ENCODE data around the gene UBXN2A.

The UBXN2A gene

GRCh38 chr2:24007693-24008092 lies 67.4 kb downstream of the UBXN2A start:
- H3K9me3 ChIP-seq = no peaks in the 10 kb centered on the region
- H3K4me1 ChIP-seq (ENCODE audit: control insufficient read depth in 1 of 2, insufficient read depth in 1 of 2, low read depth in 1 of 2, low read length in 1 of 2) = peaks cover 5 to 11% of the 10 kb centered on the region in 2 experiments
- no peaks in the 10 kb centered on the region for H3K36me3 ChIP-seq
- no peak overlapping the region for H3K4me3 ChIP-seq (ENCODE audit: low read depth in 1 of 2, low read length in 1 of 2)
- peaks cover 58% of the 10 kb centered on the region for H3K27me3 ChIP-seq
- no peak overlapping the region for H3K27ac ChIP-seq
- TF ChIP-seq, protein P1, sequence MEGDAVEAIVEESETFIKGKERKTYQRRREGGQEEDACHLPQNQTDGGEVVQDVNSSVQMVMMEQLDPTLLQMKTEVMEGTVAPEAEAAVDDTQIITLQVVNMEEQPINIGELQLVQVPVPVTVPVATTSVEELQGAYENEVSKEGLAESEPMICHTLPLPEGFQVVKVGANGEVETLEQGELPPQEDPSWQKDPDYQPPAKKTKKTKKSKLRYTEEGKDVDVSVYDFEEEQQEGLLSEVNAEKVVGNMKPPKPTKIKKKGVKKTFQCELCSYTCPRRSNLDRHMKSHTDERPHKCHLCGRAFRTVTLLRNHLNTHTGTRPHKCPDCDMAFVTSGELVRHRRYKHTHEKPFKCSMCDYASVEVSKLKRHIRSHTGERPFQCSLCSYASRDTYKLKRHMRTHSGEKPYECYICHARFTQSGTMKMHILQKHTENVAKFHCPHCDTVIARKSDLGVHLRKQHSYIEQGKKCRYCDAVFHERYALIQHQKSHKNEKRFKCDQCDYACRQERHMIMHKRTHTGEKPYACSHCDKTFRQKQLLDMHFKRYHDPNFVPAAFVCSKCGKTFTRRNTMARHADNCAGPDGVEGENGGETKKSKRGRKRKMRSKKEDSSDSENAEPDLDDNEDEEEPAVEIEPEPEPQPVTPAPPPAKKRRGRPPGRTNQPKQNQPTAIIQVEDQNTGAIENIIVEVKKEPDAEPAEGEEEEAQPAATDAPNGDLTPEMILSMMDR (IDR thresholded peaks at IDR 0.05) = no peak

GRCh38 chr2:24008672-24009366 lies 68.6 kb downstream of the UBXN2A start:
- TF ChIP-seq, protein P1 (IDR thresholded peaks at IDR 0.05) = no peak
- H3K9me3 ChIP-seq = no peaks in the 10 kb centered on the region
- H3K4me1 ChIP-seq (ENCODE audit: control insufficient read depth in 1 of 2, insufficient read depth in 1 of 2, low read depth in 1 of 2, low read length in 1 of 2) = peaks cover 5 to 11% of the 10 kb centered on the region in 2 experiments
- no peak overlapping the region for H3K27ac ChIP-seq
- H3K4me3 ChIP-seq (ENCODE audit: low read depth in 1 of 2, low read length in 1 of 2) = no peak overlapping the region
- no peaks in the 10 kb centered on the region for H3K36me3 ChIP-seq
- H3K27me3 ChIP-seq = peaks cover 66% of the 10 kb centered on the region

- Histone ChIP-seq H3K27ac (no peak overlapping the region), H3K36me3 (no peaks in the 10 kb centered on the region), H3K27me3 (peaks cover 66% of the 10 kb centered on the region), H3K4me3 (ENCODE audit: low read depth in 1 of 2, low read length in 1 of 2) (no peak overlapping the region), H3K9me3 (no peaks in the 10 kb centered on the region), H3K4me1 (ENCODE audit: control insufficient read depth in 1 of 2, insufficient read depth in 1 of 2, low read depth in 1 of 2, low read length in 1 of 2) (peaks cover 5 to 11% of the 10 kb centered on the region in 2 experiments)
- TF ChIP-seq, protein P1 (IDR thresholded peaks at IDR 0.05) = no peak
These were observed 69.1 kb downstream of the UBXN2A start for GRCh38 chr2:24009367-24009679.

DNA sequence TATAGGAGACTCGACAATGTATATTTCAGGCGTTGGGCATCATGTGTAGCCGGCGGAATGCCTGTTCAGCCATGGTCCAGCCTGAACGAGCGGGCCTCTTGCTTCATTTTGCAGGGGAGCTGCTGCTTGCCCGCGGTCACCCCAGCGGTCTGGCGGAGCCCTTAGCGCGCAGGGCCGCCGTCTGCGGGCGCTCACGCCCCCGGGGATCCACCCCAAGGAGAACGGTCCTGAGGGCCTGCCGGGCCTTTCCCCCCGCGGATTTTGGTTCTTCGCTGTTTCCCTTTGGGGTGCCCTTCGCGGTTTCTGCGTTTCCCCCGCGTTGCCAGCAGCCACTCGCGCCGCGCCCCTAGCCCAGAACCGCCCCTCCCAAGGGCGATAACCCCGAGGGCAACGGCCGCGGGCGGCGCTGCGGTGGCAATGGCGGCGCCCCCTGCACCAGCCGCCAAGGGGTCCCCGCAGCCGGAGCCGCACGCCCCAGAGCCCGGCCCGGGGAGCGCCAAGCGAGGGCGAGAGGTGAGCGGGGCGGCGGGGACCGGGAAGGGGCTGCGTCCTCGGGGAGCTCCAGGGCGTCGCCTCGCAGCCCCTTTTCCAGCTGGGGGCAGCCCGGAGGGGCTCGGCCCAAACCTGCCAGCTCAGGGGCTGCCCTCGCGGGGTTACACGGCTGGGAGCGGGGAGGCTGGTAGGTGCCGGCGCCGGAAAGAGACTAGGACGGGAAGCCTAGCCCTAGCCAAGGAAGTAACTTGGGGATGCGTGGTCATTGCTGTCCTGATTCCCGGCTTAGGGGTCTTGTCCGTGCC lies 69.6 kb downstream of the UBXN2A start, which contains the start of gene MFSD2B:
MFSD2B (plus strand) TSS at position 406 of the 797 bp plus-strand sequence; CDS start at position 418, 12 bp downstream.
- peaks cover 5 to 11% of the 10 kb centered on the region in 2 experiments for H3K4me1 ChIP-seq (ENCODE audit: control insufficient read depth in 1 of 2, insufficient read depth in 1 of 2, low read depth in 1 of 2, low read length in 1 of 2)
- no peaks in the 10 kb centered on the region for H3K9me3 ChIP-seq
- H3K4me3 ChIP-seq (ENCODE audit: low read depth in 1 of 2, low read length in 1 of 2) = no peak within 1 kb of the TSS
- no peak within 1 kb of the TSS for H3K27ac ChIP-seq
- peaks cover 66% of the 10 kb centered on the region for H3K27me3 ChIP-seq
- TF ChIP-seq, protein P1 (IDR thresholded peaks at IDR 0.05) = no peak
- no peaks in the 10 kb centered on the region for H3K36me3 ChIP-seq

DNA sequence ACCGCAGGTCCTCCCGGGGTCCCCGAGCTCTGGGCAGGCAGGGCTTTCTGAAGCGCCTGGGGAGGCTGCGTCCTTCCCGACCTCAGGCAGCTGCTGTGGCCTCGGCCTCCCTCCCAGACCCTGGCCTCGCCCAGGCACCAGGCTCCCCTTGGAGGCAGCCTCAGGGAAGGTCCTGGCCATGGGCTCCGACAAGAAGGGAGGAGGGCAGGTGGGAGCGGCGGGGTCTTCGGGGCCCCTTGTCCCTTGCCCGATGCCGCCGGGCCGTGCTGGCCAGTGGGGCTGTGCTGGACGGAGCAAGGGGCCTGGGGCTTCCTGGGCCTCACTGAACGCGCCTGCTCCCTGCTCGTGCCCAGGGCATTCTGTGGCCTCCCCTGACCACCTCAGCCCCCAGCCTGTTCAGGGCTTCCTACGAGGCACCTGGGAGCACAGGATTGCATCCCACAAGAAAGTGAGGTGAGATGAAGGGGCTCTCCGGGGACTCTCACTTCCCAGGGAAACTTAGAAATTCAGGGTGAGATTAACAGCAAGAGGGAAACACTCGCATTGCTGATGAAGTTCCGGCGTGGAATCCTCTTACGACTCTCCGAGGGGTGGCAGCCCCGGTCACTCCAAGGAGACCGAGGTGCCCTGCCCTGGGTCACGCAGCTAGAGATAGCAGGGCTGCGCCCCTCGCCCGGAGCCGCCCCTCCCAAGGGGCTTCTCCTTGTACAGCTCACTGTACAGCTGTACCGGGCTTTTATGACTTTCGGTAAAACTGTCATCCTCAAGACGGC lies 70.4 kb downstream of the UBXN2A start:
- no peaks in the 10 kb centered on the region for H3K9me3 ChIP-seq
- TF ChIP-seq, protein P1 (IDR thresholded peaks at IDR 0.05) = no peak
- H3K4me1 ChIP-seq (ENCODE audit: control insufficient read depth in 1 of 2, insufficient read depth in 1 of 2, low read depth in 1 of 2, low read length in 1 of 2) = peaks cover 5 to 11% of the 10 kb centered on the region in 2 experiments
- H3K4me3 ChIP-seq (ENCODE audit: low read depth in 1 of 2, low read length in 1 of 2) = no peak overlapping the region
- peaks cover 66% of the 10 kb centered on the region for H3K27me3 ChIP-seq
- H3K36me3 ChIP-seq = no peaks in the 10 kb centered on the region
- H3K27ac ChIP-seq = no peak overlapping the region
